Mesendoderm (in vitro differentiated cells): Measurements from ENCODE around the gene PIGP.

ENCODE experiments used
- DNase-seq: peaks from one replicate; pipeline ENCODE4 v3.0.0; 2013
- H2AK5ac ChIP-seq: 2 replicates; pipeline ENCODE4 v1.6.1; 2013; ENCODE audit warnings: low read length, inconsistent platforms
- H2BK120ac ChIP-seq: 2 replicates; pipeline ENCODE4 v1.6.1; 2013; ENCODE audit warnings: low read depth, mild to moderate bottlenecking, low read length, moderate library complexity, mixed read lengths
- H2BK15ac ChIP-seq: replicated peaks from 2 replicates; pipeline ENCODE4 v1.6.1; 2013; ENCODE audit warnings: low read depth, mild to moderate bottlenecking, moderate library complexity
- H2BK5ac ChIP-seq: 2 replicates; pipeline ENCODE4 v1.6.1; 2013; ENCODE audit warnings: low read length, inconsistent platforms
- H3K18ac ChIP-seq: 2 replicates; pipeline ENCODE4 v1.6.1; 2013; ENCODE audit warnings: mild to moderate bottlenecking, low read length, mixed read lengths
- H3K23ac ChIP-seq: one replicate; pipeline ENCODE4 v1.6.1; 2013; ENCODE audit warnings: low read length
- H3K27ac ChIP-seq: 2 replicates; pipeline ENCODE4 v1.5.1; 2013; ENCODE audit warnings: low read depth, mild to moderate bottlenecking, inconsistent platforms, low read length, moderate library complexity
- H3K27me3 ChIP-seq: 2 replicates; pipeline ENCODE4 v1.6.1; 2013; ENCODE audit warnings: low read length, control low read depth, mild to moderate bottlenecking, inconsistent platforms; ENCODE audit not compliant: insufficient read depth, poor library complexity
- H3K36me3 ChIP-seq: 2 replicates; pipeline ENCODE4 v1.6.1; 2013; ENCODE audit warnings: low read length, inconsistent platforms; ENCODE audit not compliant: control insufficient read depth, insufficient read depth
- H3K4ac ChIP-seq: one replicate; pipeline ENCODE4 v1.6.1; 2013; ENCODE audit warnings: low read depth, mild to moderate bottlenecking, low read length, moderate library complexity
- H3K4me1 ChIP-seq: 2 replicates; pipeline ENCODE4 v1.6.1; 2013; ENCODE audit warnings: low read depth, low read length, inconsistent platforms; ENCODE audit not compliant: control insufficient read depth
- H3K4me2 ChIP-seq: 2 replicates; pipeline ENCODE4 v1.6.1; 2013; ENCODE audit warnings: low read length
- H3K4me3 ChIP-seq: 2 replicates; pipeline ENCODE4 v1.5.1; 2013; ENCODE audit warnings: mild to moderate bottlenecking, low read length
- H3K56ac ChIP-seq: one replicate; pipeline ENCODE4 v1.6.1; 2013; ENCODE audit warnings: low read length
- H3K79me1 ChIP-seq: 2 replicates; pipeline ENCODE4 v1.6.1; 2013; ENCODE audit warnings: low read length, inconsistent platforms
- H3K79me2 ChIP-seq: 2 replicates; pipeline ENCODE4 v1.6.1; 2013; ENCODE audit warnings: mild to moderate bottlenecking, low read length; ENCODE audit not compliant: control insufficient read depth, insufficient read depth
- H3K9ac ChIP-seq: 2 replicates; pipeline ENCODE4 v1.6.1; 2013; ENCODE audit warnings: low read length, inconsistent platforms
- H4K5ac ChIP-seq: one replicate; pipeline ENCODE4 v1.6.1; 2013; ENCODE audit warnings: low read length
- H4K8ac ChIP-seq: one replicate; pipeline ENCODE4 v1.6.1; 2013; ENCODE audit warnings: low read depth, mild to moderate bottlenecking, control low read depth, low read length, moderate library complexity
- WGBS: extraction: QIAGEN DNeasy Blood & Tissue Kit; methylation state at CpG from one replicate; pipeline ENCODE4 v1.1.7; 2013; ENCODE audit warnings: low lambda C conversion rate, missing lambda C conversion rate; ENCODE audit not compliant: insufficient coverage; ENCODE audit errors: extremely low coverage; 5-methylcytosine and 5-hydroxymethylcytosine counted together

PIGP gene

GRCh38 chr21:37071561-37072273 is 1.2 kb downstream of the PIGP start:
- Histone ChIP-seq H3K56ac (peak overlapping the region; percentile 97), H3K4me2 (peak overlapping the region; percentile 87), H2BK120ac (no peak overlapping the region), H2BK5ac (no peak overlapping the region), H3K27me3 (peaks cover 2% of the 10 kb centered on the region), H3K18ac (no peak overlapping the region), H3K4me1 (no peaks in the 10 kb centered on the region), H3K4me3 (no peak overlapping the region), H3K9ac (peak overlapping the region; percentile 92), H3K79me1 (peaks cover 9% of the 10 kb centered on the region), H3K36me3 (no peaks in the 10 kb centered on the region), H2BK15ac (no peak overlapping the region), H3K23ac (no peak overlapping the region), H3K79me2 (peaks cover 5% of the 10 kb centered on the region), H4K5ac (no peak overlapping the region), H4K8ac (peak overlapping the region; percentile 39), H2AK5ac (no peak overlapping the region), H3K27ac (no peak overlapping the region), H3K4ac (peak overlapping the region; percentile 19)
- DNase-seq, result peak; percentile 41
- no CpG with 5 or more reads among the region's 12 CpGs for WGBS

- Histone ChIP-seq H3K4ac (no peak overlapping the region), H3K23ac (no peak overlapping the region), H3K79me2 (no peaks in the 10 kb centered on the region), H3K4me3 (no peak overlapping the region), H2BK120ac (no peak overlapping the region), H3K79me1 (no peaks in the 10 kb centered on the region), H2BK15ac (no peak overlapping the region), H3K36me3 (no peaks in the 10 kb centered on the region), H2AK5ac (no peak overlapping the region), H3K4me1 (no peaks in the 10 kb centered on the region), H3K27me3 (no peaks in the 10 kb centered on the region), H2BK5ac (no peak overlapping the region), H3K18ac (no peak overlapping the region), H3K56ac (no peak overlapping the region), H4K5ac (no peak overlapping the region), H3K27ac (no peak overlapping the region), H3K4me2 (no peak overlapping the region), H3K9ac (no peak overlapping the region), H4K8ac (no peak overlapping the region)
- WGBS, result no CpG with 5 or more reads among the region's 9 CpGs
- DNase-seq, result no peak
Observed at GRCh38 chr21:37065561-37066177, 7.2 kb downstream of the PIGP start.

GRCh38 chr21:37064841-37065240 is 8.0 kb downstream of the PIGP start:
- Histone ChIP-seq H3K4me2 (no peak overlapping the region), H2BK15ac (no peak overlapping the region), H3K36me3 (no peaks in the 10 kb centered on the region), H3K23ac (no peak overlapping the region), H3K79me1 (no peaks in the 10 kb centered on the region), H2AK5ac (no peak overlapping the region), H3K4me3 (no peak overlapping the region), H2BK5ac (no peak overlapping the region), H2BK120ac (no peak overlapping the region), H4K8ac (no peak overlapping the region), H4K5ac (no peak overlapping the region), H3K18ac (no peak overlapping the region), H3K27me3 (no peaks in the 10 kb centered on the region), H3K4ac (no peak overlapping the region), H3K79me2 (no peaks in the 10 kb centered on the region), H3K27ac (no peak overlapping the region), H3K4me1 (no peaks in the 10 kb centered on the region), H3K9ac (no peak overlapping the region), H3K56ac (no peak overlapping the region)
- DNase-seq, result no peak

GRCh38 chr21:37063433-37063832 is 9.4 kb downstream of the PIGP start:
- Histone ChIP-seq H2BK5ac (no peak overlapping the region), H3K4me1 (no peaks in the 10 kb centered on the region), H3K27me3 (no peaks in the 10 kb centered on the region), H2BK15ac (no peak overlapping the region), H2AK5ac (no peak overlapping the region), H3K79me1 (no peaks in the 10 kb centered on the region), H3K27ac (no peak overlapping the region), H3K23ac (no peak overlapping the region), H3K4me2 (no peak overlapping the region), H3K9ac (no peak overlapping the region), H3K18ac (no peak overlapping the region), H4K8ac (no peak overlapping the region), H2BK120ac (no peak overlapping the region), H3K36me3 (no peaks in the 10 kb centered on the region), H3K4ac (no peak overlapping the region), H3K79me2 (no peaks in the 10 kb centered on the region), H3K56ac (no peak overlapping the region), H4K5ac (no peak overlapping the region), H3K4me3 (no peak overlapping the region)
- WGBS, result no CpG with 5 or more reads among the region's 1 CpG
- DNase-seq, result no peak

- H3K27me3 ChIP-seq, result no peaks in the 10 kb centered on the region
- no peak overlapping the region for H3K56ac ChIP-seq
- H3K79me1 ChIP-seq, result no peaks in the 10 kb centered on the region
- H3K18ac ChIP-seq, result no peak overlapping the region
- H2BK15ac ChIP-seq, result no peak overlapping the region
- no peak overlapping the region for H3K27ac ChIP-seq
- no peak overlapping the region for H3K4ac ChIP-seq
- H4K5ac ChIP-seq, result no peak overlapping the region
- H2BK120ac ChIP-seq, result no peak overlapping the region
- no peak for DNase-seq
- H3K4me3 ChIP-seq, result no peak overlapping the region
- no peaks in the 10 kb centered on the region for H3K4me1 ChIP-seq
- no peak overlapping the region for H2AK5ac ChIP-seq
- H2BK5ac ChIP-seq, result no peak overlapping the region
- no peaks in the 10 kb centered on the region for H3K36me3 ChIP-seq
- H3K23ac ChIP-seq, result no peak overlapping the region
- H3K9ac ChIP-seq, result no peak overlapping the region
- H3K79me2 ChIP-seq, result no peaks in the 10 kb centered on the region
- no peak overlapping the region for H4K8ac ChIP-seq
- no CpG with 5 or more reads among the region's 6 CpGs for WGBS
- no peak overlapping the region for H3K4me2 ChIP-seq
Observed at GRCh38 chr21:37062593-37062935, 10.3 kb downstream of the PIGP start.
